Measurements from ENCODE around the gene GABBR2. TPM values are rescaled to one million over a fixed set of nuclear protein-coding genes. Genes with fewer than 3 reads are reported as not detected.
A peak's percentile ranks its signal among the peaks of the same experiment; 100 is the strongest.

GABBR2 gene
- total RNA-seq, 1 donor from 2014 or later = 0.84 TPM

DNA sequence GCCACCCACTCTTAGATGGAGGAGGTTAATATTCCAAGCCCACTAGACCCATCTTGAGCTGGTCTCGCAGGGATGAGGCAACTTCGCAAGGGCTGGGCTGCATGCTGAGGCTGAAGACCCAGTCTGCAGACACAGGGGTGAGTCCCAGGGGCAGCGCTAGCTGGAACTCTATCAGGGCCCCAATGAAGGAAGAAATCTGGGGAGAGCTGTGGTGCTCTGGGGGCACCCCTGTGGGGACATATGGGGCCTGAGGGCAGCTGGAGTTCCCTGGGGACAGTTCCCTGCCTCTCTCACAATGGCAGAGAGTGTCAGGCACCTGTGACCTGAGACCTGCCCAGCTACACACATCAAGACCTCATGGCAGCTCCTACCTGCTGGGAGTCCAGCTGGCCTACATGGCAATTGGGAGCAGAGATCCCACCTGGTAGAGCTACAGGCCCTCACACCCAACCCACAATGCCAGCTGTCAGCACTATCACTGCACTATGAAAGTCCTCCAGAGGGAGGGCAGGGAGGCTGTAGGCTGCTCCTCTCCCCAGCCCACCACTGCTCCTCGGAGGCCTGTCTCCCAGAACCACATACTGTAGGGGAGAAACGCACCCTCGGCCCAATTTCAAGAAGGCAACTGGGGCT, 202.2 kb downstream of the GABBR2 start:
- TF ChIP-seq, protein P1, sequence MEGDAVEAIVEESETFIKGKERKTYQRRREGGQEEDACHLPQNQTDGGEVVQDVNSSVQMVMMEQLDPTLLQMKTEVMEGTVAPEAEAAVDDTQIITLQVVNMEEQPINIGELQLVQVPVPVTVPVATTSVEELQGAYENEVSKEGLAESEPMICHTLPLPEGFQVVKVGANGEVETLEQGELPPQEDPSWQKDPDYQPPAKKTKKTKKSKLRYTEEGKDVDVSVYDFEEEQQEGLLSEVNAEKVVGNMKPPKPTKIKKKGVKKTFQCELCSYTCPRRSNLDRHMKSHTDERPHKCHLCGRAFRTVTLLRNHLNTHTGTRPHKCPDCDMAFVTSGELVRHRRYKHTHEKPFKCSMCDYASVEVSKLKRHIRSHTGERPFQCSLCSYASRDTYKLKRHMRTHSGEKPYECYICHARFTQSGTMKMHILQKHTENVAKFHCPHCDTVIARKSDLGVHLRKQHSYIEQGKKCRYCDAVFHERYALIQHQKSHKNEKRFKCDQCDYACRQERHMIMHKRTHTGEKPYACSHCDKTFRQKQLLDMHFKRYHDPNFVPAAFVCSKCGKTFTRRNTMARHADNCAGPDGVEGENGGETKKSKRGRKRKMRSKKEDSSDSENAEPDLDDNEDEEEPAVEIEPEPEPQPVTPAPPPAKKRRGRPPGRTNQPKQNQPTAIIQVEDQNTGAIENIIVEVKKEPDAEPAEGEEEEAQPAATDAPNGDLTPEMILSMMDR (IDR thresholded peaks at IDR 0.05) = no peak
- DNase-seq (no peak), ATAC-seq (no peak)
- Histone ChIP-seq H3K36me3 (no peaks in the 10 kb centered on the region), H3K27ac (no peak overlapping the region), H3K4me1 (peaks cover 7% of the 10 kb centered on the region), H3K27me3 (no peaks in the 10 kb centered on the region), H3K4me3 (no peak overlapping the region), H3K9me3 (no peaks in the 10 kb centered on the region)
- intact Hi-C loops (cut with DNase I) = no loop called here

DNA sequence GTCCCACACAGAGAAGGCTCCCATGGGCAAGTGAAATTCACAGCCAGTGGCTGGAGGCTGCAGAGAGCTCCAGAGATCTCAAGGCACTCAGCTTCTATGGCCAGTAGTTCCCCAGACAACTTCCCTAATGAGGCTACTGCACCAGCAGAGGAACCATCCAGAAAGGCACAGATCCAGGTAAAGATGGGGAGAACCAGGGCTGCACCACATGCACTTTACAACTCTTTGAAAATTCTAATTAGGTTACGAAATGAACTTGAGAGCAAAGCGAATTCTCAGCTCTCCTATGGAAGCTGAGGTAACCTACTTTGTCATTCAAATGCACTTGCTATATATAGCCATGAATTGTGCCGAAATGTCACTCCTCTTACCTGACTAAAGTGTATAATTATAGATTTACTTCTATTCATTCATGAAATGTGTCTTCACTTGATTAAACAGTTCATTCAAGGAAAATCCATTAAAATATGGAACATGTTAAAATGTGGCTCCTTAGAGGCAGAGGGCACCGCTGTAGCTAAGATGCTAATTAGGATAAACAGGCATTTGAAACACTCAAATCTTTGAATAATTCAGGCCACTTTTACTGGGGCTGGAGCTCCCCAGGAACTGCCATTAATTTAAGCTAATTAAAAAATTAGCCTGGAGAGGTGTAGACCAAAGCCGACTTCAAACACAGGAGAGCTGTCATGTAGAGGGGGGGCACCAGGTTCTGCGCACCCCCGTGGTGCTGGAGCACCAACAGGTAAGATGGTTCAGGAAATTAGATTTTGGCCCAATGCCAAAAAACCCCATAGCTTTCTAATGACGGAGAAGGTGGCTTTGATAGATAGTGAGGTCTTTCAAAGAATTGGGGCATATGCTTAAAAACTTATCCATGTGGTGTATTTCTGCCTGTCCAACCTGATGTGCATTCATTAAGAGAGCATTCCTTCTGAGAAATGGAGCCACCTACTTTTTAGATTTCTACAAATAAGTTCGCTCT, 204.1 kb downstream of the GABBR2 start:
- ATAC-seq (no peak), DNase-seq (no peak)
- Histone ChIP-seq H3K4me1 (peaks cover 7% of the 10 kb centered on the region), H3K36me3 (no peaks in the 10 kb centered on the region), H3K4me3 (no peak overlapping the region), H3K27ac (no peak overlapping the region), H3K27me3 (no peaks in the 10 kb centered on the region), H3K9me3 (no peaks in the 10 kb centered on the region)
- intact Hi-C loops (cut with DNase I) = no loop called here
- TF ChIP-seq, protein P1 (IDR thresholded peaks at IDR 0.05) = no peak

DNA sequence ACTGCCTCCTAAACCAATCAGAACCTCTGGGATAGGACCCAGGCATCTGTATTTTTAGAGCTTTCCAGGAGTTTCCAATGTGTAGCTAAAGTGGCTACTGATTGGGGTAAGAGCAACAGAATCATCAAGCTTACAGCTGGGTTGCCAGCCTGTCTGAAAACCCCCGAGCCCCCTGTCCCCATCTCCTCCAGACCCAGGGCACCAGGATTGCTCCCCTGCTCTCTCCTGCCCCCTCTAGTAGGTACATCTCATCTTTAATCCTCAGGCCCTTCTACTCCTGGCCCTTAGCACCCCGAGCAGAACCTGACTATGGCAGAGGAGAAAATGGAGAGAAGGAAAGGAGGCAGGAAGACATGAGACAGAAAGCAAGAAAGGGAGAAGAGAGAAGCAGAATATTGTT, 204.9 kb downstream of the GABBR2 start:
- DNase-seq = no peak
- intact Hi-C loops (cut with DNase I) = no loop called here
- Histone ChIP-seq H3K27ac (peak overlapping the region; percentile 70), H3K36me3 (no peaks in the 10 kb centered on the region), H3K9me3 (no peaks in the 10 kb centered on the region), H3K27me3 (no peaks in the 10 kb centered on the region), H3K4me1 (peaks cover 7% of the 10 kb centered on the region), H3K4me3 (no peak overlapping the region)
- no peak for ATAC-seq
- TF ChIP-seq, protein P1 (IDR thresholded peaks at IDR 0.05) = no peak

DNA sequence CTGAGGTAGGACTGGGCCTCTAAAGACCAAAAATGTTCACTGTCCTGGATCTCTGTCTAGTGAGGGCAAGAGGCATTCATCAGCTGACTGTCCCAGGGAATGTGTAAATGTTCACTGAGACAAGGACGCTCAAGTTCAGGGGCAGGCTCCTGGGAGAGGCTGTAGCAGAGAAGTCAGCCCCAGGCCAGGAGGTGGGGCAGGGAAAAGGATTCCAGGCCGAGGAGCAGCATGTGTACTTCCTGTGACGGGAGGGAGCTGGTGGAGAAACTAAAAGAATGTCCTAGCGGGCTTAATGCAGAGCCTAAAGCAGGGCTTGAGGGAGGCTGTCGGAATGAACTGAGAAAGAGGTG, 205.8 kb downstream of the GABBR2 start:
- DNase-seq = peak; percentile 76
- H3K9me3 ChIP-seq = no peaks in the 10 kb centered on the region
- peak; percentile 85 for ATAC-seq
- intact Hi-C loops (cut with DNase I) = no loop called here
- H3K27me3 ChIP-seq = no peaks in the 10 kb centered on the region
- TF ChIP-seq, protein P1 (IDR thresholded peaks at IDR 0.05) = no peak
- H3K4me1 ChIP-seq = peaks cover 7% of the 10 kb centered on the region
- H3K27ac ChIP-seq = peak overlapping the region; percentile 70
- H3K36me3 ChIP-seq = no peaks in the 10 kb centered on the region
- no peak overlapping the region for H3K4me3 ChIP-seq

GRCh38 chr9:98502311-98502975, 206.3 kb downstream of the GABBR2 start:
- Histone ChIP-seq H3K9me3 (no peaks in the 10 kb centered on the region), H3K4me3 (no peak overlapping the region), H3K4me1 (peaks cover 7% of the 10 kb centered on the region), H3K27ac (peak overlapping the region; percentile 70), H3K36me3 (no peaks in the 10 kb centered on the region), H3K27me3 (no peaks in the 10 kb centered on the region)
- TF ChIP-seq, protein P1 (IDR thresholded peaks at IDR 0.05) = no peak
- intact Hi-C loops (cut with DNase I) = no loop called here
- ATAC-seq = peak; percentile 73
- DNase-seq = no peak
